ENCODE data around the gene ASCL3.

GRCh38 chr11:8927233-8927632, 15.6 kb downstream of the ASCL3 start:
- TF ChIP-seq TAF1 (IDR thresholded peaks at IDR 0.05; ENCODE audit: low read depth) (no peak), CREB1 (IDR thresholded peaks at IDR 0.05; ENCODE audit: low read depth) (no peak), RAD21 (IDR thresholded peaks at IDR 0.05; ENCODE audit: low read depth) (no peak), EP300 (IDR thresholded peaks at IDR 0.05; ENCODE audit: borderline replicate concordance) (no peak), REST (IDR thresholded peaks at IDR 0.05; ENCODE audit: low read depth) (no peak), MAX (IDR thresholded peaks at IDR 0.05) (no peak), CEBPB (IDR thresholded peaks at IDR 0.05) (no peak), YY1 (IDR thresholded peaks at IDR 0.05; ENCODE audit: low read depth) (no peak), EGR1 (IDR thresholded peaks at IDR 0.05) (no peak), TEAD4 (IDR thresholded peaks at IDR 0.05) (no peak)
